Endothelial cell of umbilical vein (primary cell): ENCODE measurements around the gene KIF3A. TPM values are rescaled to one million over a fixed set of nuclear protein-coding genes. Genes with fewer than 3 reads are reported as not detected.
A peak's percentile ranks its signal among the peaks of the same experiment; 100 is the strongest.

Experiments used
- BruUV-seq: library from RNA; stranded (reverse); fragments of 400-500 nt; replicated peaks from 2 replicates; lab custom pipeline; 2021; lab: Mats Ljungman, UMichigan
- CTCF ChIA-PET: fragments of 300-600, 350-600 bp; sonication (Branson Sonifier 250); formaldehyde crosslinking; loops from one replicate; lab custom pipeline; 2021; ENCODE audit warnings: antibody characterized with exemption, inconsistent platforms; lab: Charles Lee
- POLR2A ChIA-PET: fragments of 300-600, 350-600 bp; sonication (Branson Sonifier 250); formaldehyde crosslinking; loops from one replicate; lab custom pipeline; 2021; ENCODE audit warnings: antibody characterized with exemption, inconsistent platforms; lab: Charles Lee
- DNase-seq: peaks from one replicate; pipeline ENCODE4 v3.0.0-alpha.2; 2011; ENCODE audit warnings: low read depth, low spot score
- FAIRE-seq: peaks from 2 replicates; lab custom pipeline; 2011; peaks lifted over from hg19 to GRCh38; lab: Jason Lieb, UNC
- H2AFZ ChIP-seq: 2 replicates; pipeline ENCODE4 v1.6.0; 2012; ENCODE audit warnings: low read depth, low read length, control low read depth, inconsistent platforms
- H3K27ac ChIP-seq: 2 replicates; pipeline ENCODE4 v1.5.1; 2011; ENCODE audit warnings: low read depth, mild to moderate bottlenecking, control low read depth, low read length, moderate library complexity; ENCODE audit not compliant: insufficient read depth
- H3K27me3 ChIP-seq, 2 experiments: 2 replicates each; pipeline versions ENCODE4 v1.6.0 to v1.6.1; 2011; ENCODE audit warnings: low read length in 2 of 2, mixed read lengths in 1 of 2; ENCODE audit not compliant: control insufficient read depth in 2 of 2, insufficient read depth in 2 of 2
- H3K36me3 ChIP-seq, 2 experiments: 2 replicates in 1 of 2; 3 replicates in 1 of 2; pipeline ENCODE4 v1.5.1; 2011; ENCODE audit warnings: low read length in 2 of 2, mild to moderate bottlenecking in 1 of 2, moderate library complexity in 1 of 2; ENCODE audit not compliant: control insufficient read depth in 2 of 2, insufficient read depth in 2 of 2; ENCODE audit errors: extremely low read depth in 1 of 2
- H3K4me1 ChIP-seq: 3 replicates; pipeline ENCODE4 v1.5.1; 2011; ENCODE audit warnings: mild to moderate bottlenecking, low read length; ENCODE audit not compliant: control insufficient read depth, insufficient read depth; ENCODE audit errors: extremely low read depth
- H3K4me2 ChIP-seq: 2 replicates; pipeline ENCODE4 v1.6.1; 2011; ENCODE audit warnings: low read length, control low read depth, mixed read lengths; ENCODE audit not compliant: insufficient read depth
- H3K4me3 ChIP-seq, 3 experiments: fragments of 200-600 bp in 1 of 3; sonication (generic), shearing (Covaris generic) in 1 of 3; replicated peaks in 1 of 3; 2 replicates each; pipeline ENCODE4 v1.5.1; 2011 to 2016; ENCODE audit warnings: control low read depth in 3 of 3, low read length in 3 of 3, mild to moderate bottlenecking in 2 of 3, inconsistent platforms in 1 of 3, low read depth in 1 of 3, moderate library complexity in 1 of 3; ENCODE audit not compliant: insufficient read depth in 1 of 3
- H3K79me2 ChIP-seq: 2 replicates; pipeline ENCODE4 v1.6.0; 2012; ENCODE audit warnings: low read length, inconsistent platforms; ENCODE audit not compliant: control insufficient read depth, insufficient read depth
- H3K9ac ChIP-seq: replicated peaks from 2 replicates; pipeline ENCODE3; 2011; ENCODE audit warnings: low read length, control low read depth; ENCODE audit not compliant: insufficient read depth; ENCODE audit errors: extremely low read depth
- H3K9me1 ChIP-seq: replicated peaks from 3 replicates; pipeline ENCODE4 v1.6.0; 2011; ENCODE audit warnings: mild to moderate bottlenecking, low read length; ENCODE audit not compliant: control insufficient read depth, insufficient read depth; ENCODE audit errors: extremely low read depth
- H3K9me3 ChIP-seq: replicated peaks from 2 replicates; pipeline ENCODE4 v1.5.1; 2012; ENCODE audit warnings: low read length, inconsistent platforms; ENCODE audit not compliant: control insufficient read depth, insufficient read depth
- H4K20me1 ChIP-seq: replicated peaks from 2 replicates; pipeline ENCODE3; 2011; ENCODE audit warnings: mild to moderate bottlenecking, low read length; ENCODE audit not compliant: control insufficient read depth, insufficient read depth; ENCODE audit errors: extremely low read depth
- EZH2 ChIP-seq: IDR thresholded peaks from 2 replicates; pipeline ENCODE4 v1.6.1; 2012; ENCODE audit warnings: borderline replicate concordance, low read depth, mild to moderate bottlenecking, moderate library complexity, low read length, inconsistent platforms; ENCODE audit not compliant: severe bottlenecking
- FOS ChIP-seq: IDR thresholded peaks from 2 replicates; pipeline ENCODE4 v1.6.1; 2011; ENCODE audit warnings: mild to moderate bottlenecking, low read length, moderate library complexity, borderline replicate concordance; ENCODE audit not compliant: insufficient read depth
- GATA2 ChIP-seq: IDR thresholded peaks from 2 replicates; pipeline ENCODE4 v1.7.0; 2011; ENCODE audit warnings: low read depth, mild to moderate bottlenecking, moderate library complexity, mixed read lengths, low read length; ENCODE audit not compliant: insufficient read length, insufficient read depth
- JUN ChIP-seq: IDR thresholded peaks from 2 replicates; pipeline ENCODE4 v1.6.1; 2011; ENCODE audit warnings: borderline replicate concordance, low read depth; ENCODE audit not compliant: insufficient read length, insufficient read depth
- MYC ChIP-seq: IDR thresholded peaks from one replicate; pipeline ENCODE4 v1.6.1; 2011; ENCODE audit warnings: mild to moderate bottlenecking, low read depth, low read length
- POLR2A ChIP-seq: IDR thresholded peaks from 2 replicates; pipeline ENCODE4 v1.6.1; 2012; ENCODE audit warnings: low read depth, mild to moderate bottlenecking, control low read depth, low read length
- POLR2AphosphoS5 ChIP-seq: IDR thresholded peaks from 2 replicates; pipeline ENCODE4 v1.6.1; 2012; ENCODE audit warnings: low read depth, mild to moderate bottlenecking, control low read depth, low read length, moderate library complexity; ENCODE audit not compliant: insufficient read depth
- dilution Hi-C: fragments of 300-500 bp; cut with MboI; formaldehyde crosslinking; loops from one replicate; pipeline ENCODE4 v1.15.0; 2019; ENCODE audit warnings: low sequenced_read_pairs; ENCODE audit not compliant: extremely low pct_ligation_motif_present
- intact Hi-C: fragments of 100-400 bp; cut with micrococcal nuclease; formaldehyde crosslinking; loops from one replicate; pipeline ENCODE4 v1.10.0; 2022
- polyA plus RNA-seq, 4 experiments: library from polyadenylated mRNA; depleted of rRNA in 3 of 4; stranded (reverse) in 3 of 4; unstranded in 1 of 4; fragments of >200 nt; gene quantifications; 2 replicates each; pipeline versions ENCODE4 v1.2.1 to v1.2.3, GENCODE V29; 2011 to 2012; ENCODE audit warnings: missing spikeins in 1 of 4
- total RNA-seq: library from RNA; stranded (reverse); gene quantifications from 2 replicates; pipeline ENCODE4 v1.2.3, GENCODE V29; 2021
- TF ChIP-seq, protein P1 (sequence below): IDR thresholded peaks from 2 replicates; pipeline ENCODE4 v1.6.1; 2011; ENCODE audit not compliant: insufficient read depth, insufficient read length
- TF ChIP-seq, protein P2 (sequence below), 2 donors: IDR thresholded peaks; 1 replicate in 1 of 2; 2 replicates in 1 of 2; pipeline ENCODE4 v1.5.1; 2011; ENCODE audit warnings: low read length in 2 of 2, mild to moderate bottlenecking in 2 of 2, moderate library complexity in 2 of 2, control low read depth in 1 of 2, inconsistent platforms in 1 of 2, low read depth in 1 of 2; ENCODE audit not compliant: insufficient read depth in 1 of 2; ENCODE audit errors: extremely low read depth in 1 of 2

Gene KIF3A
- total and polyA plus RNA-seq, 2 donors (not counting 3 experiments of a cell fraction or from before 2014, with no cell fraction given), result 3.3 to 11.2 TPM

DNA sequence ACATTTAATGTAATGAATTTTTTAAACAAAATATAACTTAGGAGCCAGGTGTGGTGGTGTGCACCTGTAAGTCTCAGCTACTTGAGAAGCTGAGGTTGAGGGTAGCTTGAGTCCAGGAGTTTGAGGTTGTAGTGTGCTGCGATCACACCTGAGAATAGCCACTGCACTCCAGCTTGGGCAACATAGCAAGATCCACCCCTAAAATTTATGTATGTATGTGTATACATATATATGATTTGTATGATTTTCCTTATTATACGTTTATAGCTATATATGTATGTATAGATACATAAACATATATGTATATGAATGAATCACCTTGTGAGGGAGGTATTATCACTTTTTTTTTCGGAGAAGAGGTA is 9.2 kb upstream of the KIF3A start:
- H3K27me3 ChIP-seq, result peaks cover 2 to 7% of the 10 kb centered on the region in 2 experiments
- peak overlapping the region; percentile 63 for H3K4me2 ChIP-seq
- DNase-seq, result no peak
- H3K9me3 ChIP-seq, result no peaks in the 10 kb centered on the region
- H2AFZ ChIP-seq, result peak overlapping the region; percentile 84
- no peaks in the 10 kb centered on the region for H4K20me1 ChIP-seq
- H3K79me2 ChIP-seq, result no peaks in the 10 kb centered on the region
- H3K36me3 ChIP-seq, result no peaks in the 10 kb centered on the region
- ChIA-PET POLR2A (no interaction called here), CTCF (interaction anchor here (1.1 to 5.5 kb wide), 7 partner anchors 9 to 220 kb away, joined by 5 to 48 read pairs (median 6); partner anchors contain the start of gene KIF3A)
- H3K4me3 ChIP-seq, result peak overlapping the region in 1 of 3 experiments; percentile 32
- dilution Hi-C loops, result no loop called here
- no TSS peak for BruUV-seq
- no peaks in the 10 kb centered on the region for H3K9me1 ChIP-seq
- no peak for FAIRE-seq
- H3K4me1 ChIP-seq, result peaks cover 5% of the 10 kb centered on the region
- TF ChIP-seq, protein P1, sequence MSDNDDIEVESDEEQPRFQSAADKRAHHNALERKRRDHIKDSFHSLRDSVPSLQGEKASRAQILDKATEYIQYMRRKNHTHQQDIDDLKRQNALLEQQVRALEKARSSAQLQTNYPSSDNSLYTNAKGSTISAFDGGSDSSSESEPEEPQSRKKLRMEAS, result no peak
- TF ChIP-seq GATA2, result no peak
- TF ChIP-seq, protein P2, sequence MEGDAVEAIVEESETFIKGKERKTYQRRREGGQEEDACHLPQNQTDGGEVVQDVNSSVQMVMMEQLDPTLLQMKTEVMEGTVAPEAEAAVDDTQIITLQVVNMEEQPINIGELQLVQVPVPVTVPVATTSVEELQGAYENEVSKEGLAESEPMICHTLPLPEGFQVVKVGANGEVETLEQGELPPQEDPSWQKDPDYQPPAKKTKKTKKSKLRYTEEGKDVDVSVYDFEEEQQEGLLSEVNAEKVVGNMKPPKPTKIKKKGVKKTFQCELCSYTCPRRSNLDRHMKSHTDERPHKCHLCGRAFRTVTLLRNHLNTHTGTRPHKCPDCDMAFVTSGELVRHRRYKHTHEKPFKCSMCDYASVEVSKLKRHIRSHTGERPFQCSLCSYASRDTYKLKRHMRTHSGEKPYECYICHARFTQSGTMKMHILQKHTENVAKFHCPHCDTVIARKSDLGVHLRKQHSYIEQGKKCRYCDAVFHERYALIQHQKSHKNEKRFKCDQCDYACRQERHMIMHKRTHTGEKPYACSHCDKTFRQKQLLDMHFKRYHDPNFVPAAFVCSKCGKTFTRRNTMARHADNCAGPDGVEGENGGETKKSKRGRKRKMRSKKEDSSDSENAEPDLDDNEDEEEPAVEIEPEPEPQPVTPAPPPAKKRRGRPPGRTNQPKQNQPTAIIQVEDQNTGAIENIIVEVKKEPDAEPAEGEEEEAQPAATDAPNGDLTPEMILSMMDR (IDR thresholded peaks at IDR 0.05; ENCODE audit: extremely low read depth in 1 of 2, insufficient read depth in 1 of 2, low read depth in 1 of 2, low read length in 2 of 2), result no peak
- no peak for TF ChIP-seq POLR2A
- TF ChIP-seq POLR2AphosphoS5, result no peak
- no peak for TF ChIP-seq MYC
- no peak for TF ChIP-seq EZH2
- TF ChIP-seq JUN, result no peak
- no peak for TF ChIP-seq FOS
- no peak overlapping the region for H3K27ac ChIP-seq
- intact Hi-C loops, result loop anchor here (5.0 kb wide), 1 partner anchor 136 kb away; no protein-coding TSS in a partner anchor
- no peak overlapping the region for H3K9ac ChIP-seq
